Progenitor cell of endocrine pancreas (in vitro differentiated cells): ENCODE data around the gene PLXNB1. TPM values are rescaled to one million over a fixed set of nuclear protein-coding genes. Genes with fewer than 3 reads are reported as not detected.

ENCODE experiments used
- DNase-seq: peaks from one replicate; pipeline ENCODE4 v3.0.0; 2021; ENCODE audit warnings: low spot score; ENCODE audit not compliant: unreplicated experiment
- H3K27ac Mint-ChIP-seq: 2 replicates; pipeline ENCODE4 v1.8.0; 2021; ENCODE audit warnings: mild to moderate bottlenecking, moderate library complexity, mixed read lengths
- H3K27me3 Mint-ChIP-seq: 2 replicates; pipeline ENCODE4 v1.8.0; 2021; ENCODE audit warnings: mixed read lengths
- H3K36me3 Mint-ChIP-seq: 2 replicates; pipeline ENCODE4 v1.8.0; 2022; ENCODE audit warnings: mixed read lengths; ENCODE audit not compliant: insufficient read depth
- H3K4me1 Mint-ChIP-seq: 2 replicates; pipeline ENCODE4 v1.8.0; 2021; ENCODE audit warnings: low read depth, mixed read lengths
- H3K4me3 Mint-ChIP-seq: 2 replicates; pipeline ENCODE4 v1.8.0; 2021; ENCODE audit warnings: low read depth, mild to moderate bottlenecking, moderate library complexity, mixed read lengths
- H3K9me3 Mint-ChIP-seq: 2 replicates; pipeline ENCODE4 v1.8.0; 2021; ENCODE audit warnings: low read depth, mixed read lengths
- CTCF ChIP-seq: fragments of 200-600 bp; sonication (generic); IDR thresholded peaks from one replicate; pipeline ENCODE4 v1.5.0; 2021; ENCODE audit warnings: antibody characterized with exemption, mild to moderate bottlenecking; ENCODE audit not compliant: unreplicated experiment
- total RNA-seq: library from RNA; stranded (reverse); gene quantifications from 2 replicates; pipeline ENCODE4 v1.2.1, GENCODE V29; 2021

The PLXNB1 gene
- total RNA-seq, 1 donor from 2014 or later = 543 TPM

- Mint-ChIP-seq H3K4me1 (peaks cover 16% of the 10 kb centered on the region), H3K4me3 (no peak overlapping the region), H3K27me3 (no peaks in the 10 kb centered on the region), H3K36me3 (peaks cover 6% of the 10 kb centered on the region), H3K27ac (no peak overlapping the region), H3K9me3 (no peaks in the 10 kb centered on the region)
- no peak for TF ChIP-seq CTCF
- no peak for DNase-seq
Observed at GRCh38 chr3:48451270-48451669, 21.4 kb upstream of the PLXNB1 start.

- TF ChIP-seq CTCF = no peak
Observed at GRCh38 chr3:48446425-48447193, 16.7 kb upstream of the PLXNB1 start, which contains the start of gene ATRIP. Gene ATRIP, plus strand, starts transcription at chr3:48446737. Its CDS starts 109 bp downstream, at chr3:48446846.

GRCh38 chr3:48446043-48446424, 16.1 kb upstream of the PLXNB1 start:
- DNase-seq = no peak
- H3K4me1 Mint-ChIP-seq = peaks cover 29% of the 10 kb centered on the region
- H3K9me3 Mint-ChIP-seq = no peaks in the 10 kb centered on the region
- H3K4me3 Mint-ChIP-seq = peak overlapping the region; percentile 83
- peaks cover 1% of the 10 kb centered on the region for H3K36me3 Mint-ChIP-seq
- H3K27me3 Mint-ChIP-seq = no peaks in the 10 kb centered on the region
- peak overlapping the region; percentile 88 for H3K27ac Mint-ChIP-seq
- TF ChIP-seq CTCF = no peak

More at GRCh38 chr3:48446425-48447193, 16.7 kb upstream of the PLXNB1 start, which contains the start of gene ATRIP:
- H3K4me3 Mint-ChIP-seq = peak within 1 kb of the TSS; percentile 83
- DNase-seq = peak; percentile 86
- no peaks in the 10 kb centered on the region for H3K9me3 Mint-ChIP-seq
- peaks cover 26% of the 10 kb centered on the region for H3K4me1 Mint-ChIP-seq
- H3K36me3 Mint-ChIP-seq = peaks cover 3% of the 10 kb centered on the region
- H3K27ac Mint-ChIP-seq = peak within 1 kb of the TSS; percentile 92
- no peaks in the 10 kb centered on the region for H3K27me3 Mint-ChIP-seq

GRCh38 chr3:48445277-48445882, 15.5 kb upstream of the PLXNB1 start:
- no peaks in the 10 kb centered on the region for H3K9me3 Mint-ChIP-seq
- peaks cover 1% of the 10 kb centered on the region for H3K36me3 Mint-ChIP-seq
- H3K4me3 Mint-ChIP-seq = peak overlapping the region; percentile 83
- peak overlapping the region; percentile 47 for H3K27ac Mint-ChIP-seq
- H3K4me1 Mint-ChIP-seq = peaks cover 29% of the 10 kb centered on the region
- no peak for DNase-seq
- no peak for TF ChIP-seq CTCF
- no peaks in the 10 kb centered on the region for H3K27me3 Mint-ChIP-seq

GRCh38 chr3:48441940-48442339, 12.1 kb upstream of the PLXNB1 start:
- Mint-ChIP-seq H3K36me3 (peaks cover 1% of the 10 kb centered on the region), H3K4me3 (peak overlapping the region; percentile 93), H3K27me3 (no peaks in the 10 kb centered on the region), H3K4me1 (peaks cover 24% of the 10 kb centered on the region), H3K27ac (peak overlapping the region; percentile 80), H3K9me3 (no peaks in the 10 kb centered on the region)
- DNase-seq = no peak
- no peak for TF ChIP-seq CTCF
